Caki2 (cell line): ENCODE measurements around the gene HTR5A. TPM values are rescaled to one million over a fixed set of nuclear protein-coding genes. Genes with fewer than 3 reads are reported as not detected.

ENCODE experiments used
- DNase-seq: peaks from one replicate; pipeline ENCODE4 v3.0.0-alpha.2; 2015; ENCODE audit warnings: low read depth
- in situ Hi-C: cut with HindIII; loops from 2 replicates; pipeline ENCODE4 v1.10.0; 2016; ENCODE audit warnings: low sequenced_read_pairs, low pct_unique_long_range_greater_than_20kb, mixed read lengths
- total RNA-seq: library from RNA; depleted of rRNA; stranded (reverse); fragments of >200 nt; shearing (Covaris generic); gene quantifications from 2 replicates; pipeline ENCODE4 v1.2.3, GENCODE V29; 2014; ENCODE audit warnings: low replicate concordance

Gene HTR5A
- total RNA-seq, 1 experiment from 2014 or later, result not detected

GRCh38 chr7:155071916-155072571 lies 1.9 kb downstream of the HTR5A start:
- DNase-seq, result no peak
- in situ Hi-C loops, result no loop called here

- in situ Hi-C loops, result no loop called here
Observed at GRCh38 chr7:155073922-155074321, 3.8 kb downstream of the HTR5A start.

GRCh38 chr7:155084021-155084420 lies 13.9 kb downstream of the HTR5A start:
- DNase-seq, result no peak
- in situ Hi-C loops, result no loop called here

More at GRCh38 chr7:155073922-155074321, 3.8 kb downstream of the HTR5A start:
- DNase-seq, result no peak

- DNase-seq, result no peak
Observed at GRCh38 chr7:155084969-155085368, 14.8 kb downstream of the HTR5A start.

GRCh38 chr7:155090684-155091083 lies 20.6 kb downstream of the HTR5A start:
- no peak for DNase-seq
- in situ Hi-C loops, result no loop called here

More at GRCh38 chr7:155084969-155085368, 14.8 kb downstream of the HTR5A start:
- in situ Hi-C loops, result no loop called here

- in situ Hi-C loops, result no loop called here
- DNase-seq, result no peak
Observed at GRCh38 chr7:155093596-155093995, 23.5 kb downstream of the HTR5A start.

- no peak for DNase-seq
- in situ Hi-C loops, result no loop called here
Observed at GRCh38 chr7:155094636-155095135, 24.6 kb downstream of the HTR5A start.

- in situ Hi-C loops, result no loop called here
- DNase-seq, result no peak
Observed at GRCh38 chr7:155097338-155097737, 27.2 kb downstream of the HTR5A start.

GRCh38 chr7:155103839-155104238 lies 33.7 kb downstream of the HTR5A start:
- in situ Hi-C loops, result no loop called here
- DNase-seq, result no peak

GRCh38 chr7:155104913-155105312 lies 34.8 kb downstream of the HTR5A start:
- DNase-seq, result no peak
- in situ Hi-C loops, result no loop called here

GRCh38 chr7:155106356-155106755 lies 36.2 kb downstream of the HTR5A start:
- in situ Hi-C loops, result no loop called here
- DNase-seq, result no peak

GRCh38 chr7:155107126-155107525 lies 37.0 kb downstream of the HTR5A start:
- no peak for DNase-seq
- in situ Hi-C loops, result no loop called here

- no peak for DNase-seq
- in situ Hi-C loops, result no loop called here
Observed at GRCh38 chr7:155108144-155108901, 38.2 kb downstream of the HTR5A start.

- in situ Hi-C loops, result no loop called here
Observed at GRCh38 chr7:155109121-155109520, 39.0 kb downstream of the HTR5A start.

GRCh38 chr7:155115288-155115687 lies 45.2 kb downstream of the HTR5A start:
- in situ Hi-C loops, result no loop called here
- no peak for DNase-seq

More at GRCh38 chr7:155109121-155109520, 39.0 kb downstream of the HTR5A start:
- DNase-seq, result no peak

GRCh38 chr7:155119801-155120382 lies 49.8 kb downstream of the HTR5A start:
- in situ Hi-C loops, result no loop called here
- peak; percentile 26 for DNase-seq

GRCh38 chr7:155120460-155120859 lies 50.3 kb downstream of the HTR5A start:
- in situ Hi-C loops, result no loop called here
- no peak for DNase-seq

- no peak for DNase-seq
- in situ Hi-C loops, result no loop called here
Observed at GRCh38 chr7:155122831-155123230, 52.7 kb downstream of the HTR5A start.

- no peak for DNase-seq
- in situ Hi-C loops, result no loop called here
Observed at GRCh38 chr7:155123413-155123812, 53.3 kb downstream of the HTR5A start.
